HepG2 (cell line): Measurements from ENCODE around the gene FGGY. TPM values are rescaled to one million over a fixed set of nuclear protein-coding genes. Genes with fewer than 3 reads are reported as not detected.

ENCODE experiments used
- DPF2 ChIP-seq: sonication (generic); formaldehyde crosslinking; IDR thresholded peaks from 2 replicates; pipeline ENCODE4 v1.4.0; 2020; ENCODE audit warnings: mild to moderate bottlenecking, low read depth, missing genetic modification reagents, borderline replicate concordance
- HNF1A ChIP-seq, 2 experiments: sonication (generic) in 1 of 2; formaldehyde crosslinking in 1 of 2; IDR thresholded peaks; 2 replicates each; pipeline versions ENCODE4 v1.4.0 to v1.6.1; 2016 to 2020; ENCODE audit warnings: borderline replicate concordance in 1 of 2, low read depth in 1 of 2, mild to moderate bottlenecking in 1 of 2, missing genetic modification reagents in 1 of 2
- HNF4G ChIP-seq, 2 experiments: sonication (generic) in 1 of 2; formaldehyde crosslinking in 1 of 2; IDR thresholded peaks; 2 replicates each; pipeline versions ENCODE4 v1.4.0 to v1.6.1; 2011 to 2020; ENCODE audit warnings: borderline replicate concordance in 2 of 2, low read depth in 2 of 2, mild to moderate bottlenecking in 2 of 2, low read length in 1 of 2, missing genetic modification reagents in 1 of 2, moderate library complexity in 1 of 2
- RARG ChIP-seq: sonication (generic); formaldehyde crosslinking; IDR thresholded peaks from 2 replicates; pipeline ENCODE4 v1.4.0; 2020; ENCODE audit warnings: low read depth, mild to moderate bottlenecking, missing genetic modification reagents
- ZBTB43 ChIP-seq: sonication (generic); formaldehyde crosslinking; conservative IDR thresholded peaks from 2 replicates; pipeline ENCODE4 v1.4.0; 2020; ENCODE audit warnings: missing genetic modification reagents
- ZFP37 ChIP-seq: sonication (generic); formaldehyde crosslinking; IDR thresholded peaks from 2 replicates; pipeline ENCODE4 v1.4.0; 2020; ENCODE audit warnings: missing genetic modification reagents, borderline replicate concordance
- ZNF672 ChIP-seq: sonication (generic); formaldehyde crosslinking; IDR thresholded peaks from 2 replicates; pipeline ENCODE4 v1.8.1; 2022; ENCODE audit warnings: missing genetic modification reagents
- polyA plus RNA-seq, 8 experiments: library from polyadenylated mRNA; depleted of rRNA in 3 of 8; stranded (reverse) in 7 of 8; unstranded in 1 of 8; fragments of >200 nt; fragmentation: Illumina TruSeq in 4 of 8; extraction: Trizol in 4 of 8; gene quantifications; 2 replicates each; pipeline versions ENCODE4 v1.2.1 to v1.2.3, GENCODE V29; 2011 to 2016; ENCODE audit warnings: low read depth in 4 of 8, missing spikeins in 1 of 8, mixed read lengths in 1 of 8; ENCODE audit not compliant: insufficient read depth in 1 of 8
- total RNA-seq, 5 experiments: library from RNA; depleted of rRNA; stranded (reverse); fragments of >200 nt; fragmentation: Illumina TruSeq; extraction: Trizol; gene quantifications; 2 replicates each; pipeline ENCODE4 v1.2.3, GENCODE V29; 2016; ENCODE audit warnings: low read depth in 1 of 5
- TF ChIP-seq, protein P1 (sequence below): sonication (generic); formaldehyde crosslinking; IDR thresholded peaks from 2 replicates; pipeline ENCODE4 v1.8.0; 2022; ENCODE audit warnings: mild to moderate bottlenecking, missing genetic modification reagents, moderate library complexity
- TF ChIP-seq, protein P2 (sequence below): sonication (generic); formaldehyde crosslinking; IDR thresholded peaks from 2 replicates; pipeline ENCODE4 v1.4.0; 2020; ENCODE audit warnings: missing genetic modification reagents
- TF ChIP-seq, protein P3 (sequence below): sonication (generic); formaldehyde crosslinking; IDR thresholded peaks from 2 replicates; pipeline ENCODE4 v1.4.0; 2020; ENCODE audit warnings: missing genetic modification reagents

FGGY gene
- total and polyA plus RNA-seq, 2 of the 13 experiments (the other 11 are each of a cell fraction or from before 2014, with no cell fraction given): 15.7 to 27.5 TPM

DNA sequence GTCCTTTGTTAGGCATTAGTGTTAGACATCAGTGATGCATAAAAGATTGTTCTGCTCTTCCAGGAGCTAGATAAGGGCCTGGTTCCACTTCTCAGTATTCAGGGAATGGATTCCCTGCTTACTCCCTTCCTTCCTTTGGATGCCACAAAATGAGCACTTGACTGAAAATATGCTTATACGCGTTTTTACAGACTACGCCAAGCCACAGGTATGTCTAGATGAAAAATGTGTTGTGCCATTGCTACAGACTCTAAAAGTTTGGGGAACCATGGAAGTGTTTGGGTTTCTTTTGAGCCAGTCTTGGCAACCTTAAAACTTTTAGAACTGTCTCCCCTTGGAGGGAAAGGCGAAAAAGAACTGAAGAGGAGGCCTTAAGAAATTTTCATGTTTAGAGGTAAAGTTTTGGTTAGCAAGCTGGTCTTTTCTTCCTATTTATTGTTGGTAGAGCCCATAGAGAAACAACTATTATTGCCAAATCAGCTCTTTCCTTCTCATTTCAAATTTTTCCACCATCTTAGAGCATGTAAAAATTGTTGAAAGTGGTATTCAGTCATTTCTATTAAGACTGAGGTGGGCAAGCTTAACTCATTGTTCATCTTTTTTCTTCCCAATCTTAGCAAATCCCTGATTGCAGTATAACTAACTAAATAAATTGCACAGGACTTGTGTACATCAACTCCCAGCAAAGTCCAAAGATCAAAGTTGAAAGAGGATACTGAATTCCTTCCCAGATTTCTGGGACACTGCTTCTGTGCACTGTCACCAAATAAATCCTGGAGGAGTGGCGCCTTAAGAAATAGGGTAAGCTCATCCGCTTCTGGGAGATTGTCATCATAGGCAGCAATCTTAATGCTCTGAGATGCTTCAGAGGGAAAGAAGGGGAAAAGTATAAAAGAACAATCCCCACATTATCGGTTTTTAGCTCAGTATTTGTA lies 18.9 kb downstream of the FGGY start (continued):
- TF ChIP-seq, protein P1, sequence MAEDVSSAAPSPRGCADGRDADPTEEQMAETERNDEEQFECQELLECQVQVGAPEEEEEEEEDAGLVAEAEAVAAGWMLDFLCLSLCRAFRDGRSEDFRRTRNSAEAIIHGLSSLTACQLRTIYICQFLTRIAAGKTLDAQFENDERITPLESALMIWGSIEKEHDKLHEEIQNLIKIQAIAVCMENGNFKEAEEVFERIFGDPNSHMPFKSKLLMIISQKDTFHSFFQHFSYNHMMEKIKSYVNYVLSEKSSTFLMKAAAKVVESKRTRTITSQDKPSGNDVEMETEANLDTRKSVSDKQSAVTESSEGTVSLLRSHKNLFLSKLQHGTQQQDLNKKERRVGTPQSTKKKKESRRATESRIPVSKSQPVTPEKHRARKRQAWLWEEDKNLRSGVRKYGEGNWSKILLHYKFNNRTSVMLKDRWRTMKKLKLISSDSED (CRISPR knock-in tag): no peak
- TF ChIP-seq, protein P2, sequence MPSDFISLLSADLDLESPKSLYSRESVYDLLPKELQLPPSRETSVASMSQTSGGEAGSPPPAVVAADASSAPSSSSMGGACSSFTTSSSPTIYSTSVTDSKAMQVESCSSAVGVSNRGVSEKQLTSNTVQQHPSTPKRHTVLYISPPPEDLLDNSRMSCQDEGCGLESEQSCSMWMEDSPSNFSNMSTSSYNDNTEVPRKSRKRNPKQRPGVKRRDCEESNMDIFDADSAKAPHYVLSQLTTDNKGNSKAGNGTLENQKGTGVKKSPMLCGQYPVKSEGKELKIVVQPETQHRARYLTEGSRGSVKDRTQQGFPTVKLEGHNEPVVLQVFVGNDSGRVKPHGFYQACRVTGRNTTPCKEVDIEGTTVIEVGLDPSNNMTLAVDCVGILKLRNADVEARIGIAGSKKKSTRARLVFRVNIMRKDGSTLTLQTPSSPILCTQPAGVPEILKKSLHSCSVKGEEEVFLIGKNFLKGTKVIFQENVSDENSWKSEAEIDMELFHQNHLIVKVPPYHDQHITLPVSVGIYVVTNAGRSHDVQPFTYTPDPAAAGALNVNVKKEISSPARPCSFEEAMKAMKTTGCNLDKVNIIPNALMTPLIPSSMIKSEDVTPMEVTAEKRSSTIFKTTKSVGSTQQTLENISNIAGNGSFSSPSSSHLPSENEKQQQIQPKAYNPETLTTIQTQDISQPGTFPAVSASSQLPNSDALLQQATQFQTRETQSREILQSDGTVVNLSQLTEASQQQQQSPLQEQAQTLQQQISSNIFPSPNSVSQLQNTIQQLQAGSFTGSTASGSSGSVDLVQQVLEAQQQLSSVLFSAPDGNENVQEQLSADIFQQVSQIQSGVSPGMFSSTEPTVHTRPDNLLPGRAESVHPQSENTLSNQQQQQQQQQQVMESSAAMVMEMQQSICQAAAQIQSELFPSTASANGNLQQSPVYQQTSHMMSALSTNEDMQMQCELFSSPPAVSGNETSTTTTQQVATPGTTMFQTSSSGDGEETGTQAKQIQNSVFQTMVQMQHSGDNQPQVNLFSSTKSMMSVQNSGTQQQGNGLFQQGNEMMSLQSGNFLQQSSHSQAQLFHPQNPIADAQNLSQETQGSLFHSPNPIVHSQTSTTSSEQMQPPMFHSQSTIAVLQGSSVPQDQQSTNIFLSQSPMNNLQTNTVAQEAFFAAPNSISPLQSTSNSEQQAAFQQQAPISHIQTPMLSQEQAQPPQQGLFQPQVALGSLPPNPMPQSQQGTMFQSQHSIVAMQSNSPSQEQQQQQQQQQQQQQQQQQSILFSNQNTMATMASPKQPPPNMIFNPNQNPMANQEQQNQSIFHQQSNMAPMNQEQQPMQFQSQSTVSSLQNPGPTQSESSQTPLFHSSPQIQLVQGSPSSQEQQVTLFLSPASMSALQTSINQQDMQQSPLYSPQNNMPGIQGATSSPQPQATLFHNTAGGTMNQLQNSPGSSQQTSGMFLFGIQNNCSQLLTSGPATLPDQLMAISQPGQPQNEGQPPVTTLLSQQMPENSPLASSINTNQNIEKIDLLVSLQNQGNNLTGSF (CRISPR knock-in tag): no peak
- peak; percentile 12; the same call in 1 of the 2 replicates for TF ChIP-seq HNF4G (IDR thresholded peaks at IDR 0.05; ENCODE audit: borderline replicate concordance, low read depth, low read length)
- no peak for TF ChIP-seq HNF4G (CRISPR knock-in tag; IDR thresholded peaks at IDR 0.05; ENCODE audit: borderline replicate concordance, low read depth)
- TF ChIP-seq ZFP37 (CRISPR knock-in tag): no peak
- TF ChIP-seq ZNF672 (CRISPR knock-in tag): no peak
- TF ChIP-seq, protein P3, sequence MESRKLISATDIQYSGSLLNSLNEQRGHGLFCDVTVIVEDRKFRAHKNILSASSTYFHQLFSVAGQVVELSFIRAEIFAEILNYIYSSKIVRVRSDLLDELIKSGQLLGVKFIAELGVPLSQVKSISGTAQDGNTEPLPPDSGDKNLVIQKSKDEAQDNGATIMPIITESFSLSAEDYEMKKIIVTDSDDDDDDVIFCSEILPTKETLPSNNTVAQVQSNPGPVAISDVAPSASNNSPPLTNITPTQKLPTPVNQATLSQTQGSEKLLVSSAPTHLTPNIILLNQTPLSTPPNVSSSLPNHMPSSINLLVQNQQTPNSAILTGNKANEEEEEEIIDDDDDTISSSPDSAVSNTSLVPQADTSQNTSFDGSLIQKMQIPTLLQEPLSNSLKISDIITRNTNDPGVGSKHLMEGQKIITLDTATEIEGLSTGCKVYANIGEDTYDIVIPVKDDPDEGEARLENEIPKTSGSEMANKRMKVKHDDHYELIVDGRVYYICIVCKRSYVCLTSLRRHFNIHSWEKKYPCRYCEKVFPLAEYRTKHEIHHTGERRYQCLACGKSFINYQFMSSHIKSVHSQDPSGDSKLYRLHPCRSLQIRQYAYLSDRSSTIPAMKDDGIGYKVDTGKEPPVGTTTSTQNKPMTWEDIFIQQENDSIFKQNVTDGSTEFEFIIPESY (CRISPR knock-in tag): peak; percentile 14; the same call in 1 of the 2 replicates
- TF ChIP-seq HNF1A (IDR thresholded peaks at IDR 0.05; ENCODE audit: low read depth): no peak
- no peak for TF ChIP-seq HNF1A (CRISPR knock-in tag; IDR thresholded peaks at IDR 0.05; ENCODE audit: borderline replicate concordance)
- no peak for TF ChIP-seq DPF2 (CRISPR knock-in tag)
- TF ChIP-seq RARG (CRISPR knock-in tag): no peak
- no peak for TF ChIP-seq ZBTB43 (CRISPR knock-in tag)
